ENCODE results near the gene IFNL3. TPM values are rescaled to one million over a fixed set of nuclear protein-coding genes. Genes with fewer than 3 reads are reported as not detected.

IFNL3 gene
- total RNA-seq, 4 donors from 2014 or later = not detected

DNA sequence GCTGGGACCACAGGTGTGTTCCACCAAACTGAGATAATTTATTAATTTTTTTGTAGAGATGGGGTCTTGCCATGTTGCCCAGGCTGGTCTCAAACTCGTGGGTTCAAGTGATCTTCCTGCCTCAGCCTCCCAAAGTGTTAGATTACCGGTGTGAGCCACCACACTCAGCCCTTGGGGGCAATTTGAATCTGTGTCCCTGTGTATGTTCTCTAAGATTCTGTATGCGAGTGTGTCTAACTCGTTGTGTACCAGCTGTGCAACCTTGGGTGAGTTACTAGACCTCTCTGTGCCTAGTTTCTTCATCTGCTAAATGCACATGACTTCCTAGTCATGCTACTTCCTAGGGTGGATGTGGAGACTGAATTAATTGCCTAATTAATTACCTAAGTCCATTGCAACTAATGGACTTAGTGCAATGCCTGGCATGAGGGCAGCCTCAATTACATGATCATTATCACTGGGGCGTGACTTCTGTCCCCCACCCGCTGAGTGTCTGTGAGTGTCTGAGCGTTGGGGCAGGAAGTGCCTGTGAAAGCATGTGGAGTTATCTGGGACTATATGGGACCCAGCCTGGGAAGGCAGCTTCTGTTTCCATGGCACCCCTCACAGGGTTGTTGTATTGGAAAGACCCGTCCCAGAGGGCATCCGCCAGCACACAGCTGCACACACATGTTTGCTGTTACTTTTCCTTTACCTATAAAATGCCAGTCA is 49.8 kb downstream of the IFNL3 start:
- no peak for TF ChIP-seq POLR2A (IDR thresholded peaks at IDR 0.05)
- TF ChIP-seq, protein P1, sequence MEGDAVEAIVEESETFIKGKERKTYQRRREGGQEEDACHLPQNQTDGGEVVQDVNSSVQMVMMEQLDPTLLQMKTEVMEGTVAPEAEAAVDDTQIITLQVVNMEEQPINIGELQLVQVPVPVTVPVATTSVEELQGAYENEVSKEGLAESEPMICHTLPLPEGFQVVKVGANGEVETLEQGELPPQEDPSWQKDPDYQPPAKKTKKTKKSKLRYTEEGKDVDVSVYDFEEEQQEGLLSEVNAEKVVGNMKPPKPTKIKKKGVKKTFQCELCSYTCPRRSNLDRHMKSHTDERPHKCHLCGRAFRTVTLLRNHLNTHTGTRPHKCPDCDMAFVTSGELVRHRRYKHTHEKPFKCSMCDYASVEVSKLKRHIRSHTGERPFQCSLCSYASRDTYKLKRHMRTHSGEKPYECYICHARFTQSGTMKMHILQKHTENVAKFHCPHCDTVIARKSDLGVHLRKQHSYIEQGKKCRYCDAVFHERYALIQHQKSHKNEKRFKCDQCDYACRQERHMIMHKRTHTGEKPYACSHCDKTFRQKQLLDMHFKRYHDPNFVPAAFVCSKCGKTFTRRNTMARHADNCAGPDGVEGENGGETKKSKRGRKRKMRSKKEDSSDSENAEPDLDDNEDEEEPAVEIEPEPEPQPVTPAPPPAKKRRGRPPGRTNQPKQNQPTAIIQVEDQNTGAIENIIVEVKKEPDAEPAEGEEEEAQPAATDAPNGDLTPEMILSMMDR (IDR thresholded peaks at IDR 0.05 in 4 of 5, conservative IDR thresholded peaks at IDR 0.05 in 1 of 5) = no peak
- H3K27ac ChIP-seq = no peak overlapping the region
- intact Hi-C loops (cut with DNase I; ENCODE audit: low total_unique reads) = no loop called here
- in situ Hi-C loops (cut with MboI; ENCODE audit: low sequenced_read_pairs in 4 of 4) = no loop called here
- H3K36me3 ChIP-seq = no peaks in the 10 kb centered on the region
- H3K9me3 ChIP-seq = no peaks in the 10 kb centered on the region
- no peaks in the 10 kb centered on the region for H3K4me1 ChIP-seq
- H3K27me3 ChIP-seq = peaks cover 39 to 55% (median 50%) of the 10 kb centered on the region in 3 donors
- ATAC-seq (no peak), DNase-seq (no peak)
- H3K4me3 ChIP-seq = no peak overlapping the region

DNA sequence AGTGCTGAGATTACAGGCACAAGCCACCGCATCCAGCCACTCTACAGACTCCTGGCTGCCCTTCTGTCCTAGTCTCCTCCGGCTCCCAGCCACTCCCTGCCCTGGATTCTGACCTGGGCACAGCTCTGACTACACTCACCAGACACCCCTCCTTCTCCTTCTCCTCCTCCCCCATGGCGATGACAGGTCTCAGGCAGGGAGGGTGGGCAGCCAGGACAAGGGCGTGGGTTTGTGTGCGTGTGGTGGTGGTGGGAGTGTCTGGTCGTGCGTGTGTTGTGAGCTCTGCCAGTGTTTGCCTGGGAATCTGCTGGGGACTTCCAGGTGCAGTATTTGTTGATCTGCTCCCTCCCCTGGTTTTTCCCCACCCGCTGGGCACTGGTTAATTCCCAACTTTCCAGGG is 51.0 kb downstream of the IFNL3 start:
- Histone ChIP-seq H3K4me1 (no peaks in the 10 kb centered on the region), H3K9me3 (no peaks in the 10 kb centered on the region), H3K4me3 (no peak overlapping the region), H3K27me3 (peaks cover 38 to 47% (median 40%) of the 10 kb centered on the region in 3 donors), H3K27ac (no peak overlapping the region), H3K36me3 (no peaks in the 10 kb centered on the region)
- intact Hi-C loops (cut with DNase I; ENCODE audit: low total_unique reads) (no loop called here), in situ Hi-C loops (cut with MboI; ENCODE audit: low sequenced_read_pairs in 4 of 4) (no loop called here)
- TF ChIP-seq, protein P1 (IDR thresholded peaks at IDR 0.05 in 4 of 5, conservative IDR thresholded peaks at IDR 0.05 in 1 of 5) = no peak
- TF ChIP-seq POLR2A (IDR thresholded peaks at IDR 0.05) = no peak
- ATAC-seq = no peak
- DNase-seq = no peak

Other genes with a start within 250 kb of the IFNL3 start
- gene FBXO27, start 212.5 kb downstream of the IFNL3 start, total RNA-seq = 1 to 10 TPM in 1 of 4 donors, under 1 TPM in 2, not detected in 1; 0.20 to 1.2 (median 0.52) TPM
- not detected for gene ACP7, start 160.6 kb downstream of the IFNL3 start, total RNA-seq
- 10 to 100 TPM in 1 of 4 donors, 1 to 10 TPM in 3; 4.7 to 11.7 (median 8.3) TPM for gene PAK4, start 119.2 kb downstream of the IFNL3 start, total RNA-seq
- gene NCCRP1, start 48.0 kb downstream of the IFNL3 start, total RNA-seq = not detected
- gene SYCN, start 40.7 kb downstream of the IFNL3 start, total RNA-seq = not detected
- gene IFNL4, start 3.9 kb upstream of the IFNL3 start, total RNA-seq = not detected
- not detected for gene IFNL2, start 23.4 kb upstream of the IFNL3 start, total RNA-seq
- not detected for gene IFNL1, start 51.4 kb upstream of the IFNL3 start, total RNA-seq
- under 1 TPM in 1 of 4 donors, not detected in 3; 0.26 TPM for gene LRFN1, start 75.9 kb upstream of the IFNL3 start, total RNA-seq
- gene GMFG, start 91.0 kb upstream of the IFNL3 start, total RNA-seq = 1 to 10 TPM; 2.3 to 5.4 (median 3.7) TPM
- 10 to 100 TPM; 30.9 to 63.7 (median 59.2) TPM for gene SAMD4B, start 97.4 kb upstream of the IFNL3 start, total RNA-seq
- gene PAF1, start 146.1 kb upstream of the IFNL3 start, total RNA-seq = 10 to 100 TPM; 48.1 to 65.3 (median 50.2) TPM
- gene MED29, start 146.4 kb upstream of the IFNL3 start, total RNA-seq = 10 to 100 TPM; 25.5 to 48.1 (median 37.7) TPM
- 100 to 1,000 TPM in 2 of 4 donors, 10 to 100 TPM in 2; 72.2 to 202 (median 132) TPM for gene ZFP36, start 161.8 kb upstream of the IFNL3 start, total RNA-seq
- gene PLEKHG2, start 167.7 kb upstream of the IFNL3 start, total RNA-seq = 1 to 10 TPM; 1.3 to 3.6 (median 3.3) TPM
- 1,000 to 10,000 TPM; 1,066 to 1,636 (median 1,467) TPM for gene RPS16, start 190.9 kb upstream of the IFNL3 start, total RNA-seq
- gene SUPT5H, start 200.6 kb upstream of the IFNL3 start, total RNA-seq = 100 to 1,000 TPM in 2 of 4 donors, 10 to 100 TPM in 2; 60.7 to 148 (median 108) TPM
- gene TIMM50, start 235.8 kb upstream of the IFNL3 start, total RNA-seq = 10 to 100 TPM; 66.9 to 97.6 (median 85.6) TPM

All from gastrocnemius medialis (tissue), 4 donors.